GM23248 (cell line): ENCODE data around the gene ARHGAP45. TPM values are rescaled to one million over a fixed set of nuclear protein-coding genes. Genes with fewer than 3 reads are reported as not detected.
A peak's percentile ranks its signal among the peaks of the same experiment; 100 is the strongest.

Experiments
- DNase-seq: peaks from one replicate; pipeline ENCODE4 v3.0.0-alpha.2; 2015
- H2AFZ ChIP-seq: fragments of 200-600 bp; sonication (generic); 2 replicates; pipeline ENCODE4 v1.6.1; 2016; ENCODE audit warnings: antibody characterized with exemption
- H3F3A ChIP-seq: fragments of 200-600 bp; sonication (generic); 2 replicates; pipeline ENCODE4 v1.6.1; 2016; ENCODE audit warnings: mild to moderate bottlenecking, antibody characterized with exemption, mixed run types; ENCODE audit not compliant: insufficient read depth
- H3K27ac ChIP-seq: fragments of 200-600 bp; sonication (generic); 2 replicates; pipeline ENCODE4 v1.5.1; 2016; ENCODE audit warnings: mild to moderate bottlenecking
- H3K27me3 ChIP-seq: fragments of 200-600 bp; sonication (generic); replicated peaks from 2 replicates; pipeline ENCODE4 v1.6.1; 2016; ENCODE audit warnings: mild to moderate bottlenecking; ENCODE audit not compliant: insufficient read depth
- H3K36me3 ChIP-seq: fragments of 200-600 bp; sonication (generic); 2 replicates; pipeline ENCODE4 v1.6.1; 2016; ENCODE audit warnings: low read depth, mild to moderate bottlenecking
- H3K4me1 ChIP-seq: fragments of 200-600 bp; sonication (generic); 2 replicates; pipeline ENCODE4 v1.6.1; 2016; ENCODE audit warnings: mild to moderate bottlenecking; ENCODE audit not compliant: insufficient read depth
- H3K4me2 ChIP-seq: fragments of 200-600 bp; sonication (generic); one replicate; pipeline ENCODE4 v1.6.1; 2016; ENCODE audit warnings: mild to moderate bottlenecking; ENCODE audit not compliant: unreplicated experiment
- H3K4me3 ChIP-seq: fragments of 200-600 bp; sonication (generic); 2 replicates; pipeline ENCODE4 v1.5.1; 2016; ENCODE audit warnings: mild to moderate bottlenecking
- H3K79me2 ChIP-seq: fragments of 200-600 bp; sonication (generic); 2 replicates; pipeline ENCODE4 v1.6.1; 2016; ENCODE audit warnings: mild to moderate bottlenecking; ENCODE audit not compliant: insufficient read depth
- H3K9ac ChIP-seq: fragments of 200-600 bp; sonication (generic); 2 replicates; pipeline ENCODE4 v1.6.1; 2016; ENCODE audit warnings: mild to moderate bottlenecking
- H3K9me2 ChIP-seq: fragments of 200-600 bp; sonication (generic); 2 replicates; pipeline ENCODE4 v1.6.1; 2016; ENCODE audit warnings: mixed run types, mild to moderate bottlenecking, moderate library complexity; ENCODE audit not compliant: insufficient read depth
- H3K9me3 ChIP-seq: fragments of 200-600 bp; sonication (generic); one replicate; pipeline ENCODE4 v1.6.1; 2017; ENCODE audit warnings: low read depth
- H4K20me1 ChIP-seq: fragments of 200-600 bp; sonication (generic); 2 replicates; pipeline ENCODE4 v1.6.0; 2016; ENCODE audit not compliant: insufficient read depth
- EZH2 ChIP-seq: fragments of 200-600 bp; sonication (generic); IDR thresholded peaks from 2 replicates; pipeline ENCODE4 v1.6.1; 2018; ENCODE audit warnings: antibody characterized with exemption, mild to moderate bottlenecking; ENCODE audit not compliant: insufficient read depth, poor library complexity, severe bottlenecking
- EZH2phosphoT487 ChIP-seq: fragments of 200-600 bp; sonication (generic); IDR thresholded peaks from 2 replicates; pipeline ENCODE4 v1.6.1; 2018; ENCODE audit warnings: antibody characterized with exemption, moderate library complexity, mild to moderate bottlenecking, low read depth; ENCODE audit not compliant: insufficient read depth
- WGBS, 2 experiments: methylation state at CpG; one replicate each; pipeline ENCODE4 v1.1.6; 2015 to 2017; ENCODE audit warnings: low lambda C conversion rate in 2 of 2, low coverage in 1 of 2; ENCODE audit errors: missing lambda C conversion rate in 2 of 2; 5-methylcytosine and 5-hydroxymethylcytosine counted together
- in situ Hi-C: fragments of 300-500 bp; cut with MboI; formaldehyde crosslinking; loops from 2 replicates; pipeline ENCODE4 v1.15.0; 2020
- polyA plus RNA-seq: library from polyadenylated mRNA; unstranded; fragments of >200 nt; fragmentation: Nextera tagmentation; extraction: Ambion mirVana; gene quantifications from 2 replicates; pipeline ENCODE4 v1.2.1, GENCODE V29; 2016
- total RNA-seq: library from RNA; depleted of rRNA; stranded (reverse); fragments of >200 nt; shearing (Covaris generic); gene quantifications from 2 replicates; pipeline ENCODE4 v1.2.3, GENCODE V29; 2014

ARHGAP45 gene
- total and polyA plus RNA-seq, 2 experiments from 2014 or later = 3.5 to 6.3 TPM

DNA sequence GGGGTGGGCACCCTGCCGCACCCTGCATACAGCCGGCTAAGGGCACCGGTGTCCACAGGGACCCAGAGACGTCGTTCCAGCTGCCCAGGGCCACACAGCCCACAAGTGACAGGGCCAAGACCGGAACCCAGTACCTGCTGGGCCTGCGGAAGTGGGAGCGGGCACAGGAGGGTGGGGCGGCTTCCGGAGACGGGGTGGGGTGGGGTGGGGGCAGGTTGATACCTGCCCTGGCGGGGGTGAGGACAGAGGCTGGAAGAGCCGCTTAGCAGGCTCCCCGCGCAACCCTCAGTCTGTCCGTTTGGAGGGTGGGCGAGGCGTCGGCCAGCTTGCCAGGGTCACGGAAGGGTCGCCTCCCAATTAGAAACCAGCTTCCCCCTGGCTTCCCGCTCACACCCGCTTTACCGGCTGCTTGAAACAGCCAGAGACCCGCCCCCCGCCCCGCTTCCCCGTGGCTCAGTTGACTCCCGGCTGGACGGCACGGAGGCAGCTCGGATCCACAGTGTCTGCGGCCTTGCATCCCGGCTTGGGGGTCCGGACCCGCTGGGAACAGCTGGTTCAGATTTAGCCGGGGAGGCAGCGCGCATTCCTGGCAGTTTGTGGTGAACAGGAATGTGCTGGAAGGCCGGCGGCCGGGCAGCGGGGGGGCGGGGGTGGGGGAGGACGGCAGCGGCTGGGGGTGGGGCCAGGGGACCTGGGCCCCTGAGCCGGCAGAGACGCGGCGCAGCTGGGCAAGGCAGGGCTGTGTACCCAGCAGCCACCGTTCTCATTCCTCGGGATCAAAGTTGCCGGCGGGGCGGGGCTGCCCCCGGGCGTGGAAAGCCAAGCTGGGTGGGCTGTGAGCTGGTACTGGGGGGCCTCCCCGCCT, 38.7 kb upstream of the ARHGAP45 start:
- TF ChIP-seq EZH2 (no peak), EZH2phosphoT487 (no peak)
- DNase-seq = peak; percentile 95
- H3K9ac ChIP-seq = peak overlapping the region; percentile 96
- H3K4me1 ChIP-seq = 0 out of 2 replicates have a peak, but pooled peaks cover 8% of the 10 kb centered on the region
- no peaks in the 10 kb centered on the region for H3K27me3 ChIP-seq
- peak overlapping the region; percentile 95 for H3K4me2 ChIP-seq
- H4K20me1 ChIP-seq = no peaks in the 10 kb centered on the region; the same call in 1 of the 2 replicates
- in situ Hi-C loops = no loop called here
- H3F3A ChIP-seq = no peaks in the 10 kb centered on the region; the same call in 1 of the 2 replicates
- H3K9me3 ChIP-seq = no peaks in the 10 kb centered on the region
- H2AFZ ChIP-seq = no peak overlapping the region
- peaks cover 71% of the 10 kb centered on the region for H3K79me2 ChIP-seq
- H3K9me2 ChIP-seq = no peaks in the 10 kb centered on the region
- peak overlapping the region; percentile 90 for H3K4me3 ChIP-seq
- 1 to 2% methylated on average over 41 to 57 of the region's 58 CpGs for WGBS, 2 experiments
- H3K27ac ChIP-seq = peak overlapping the region; percentile 69
- peaks cover 17% of the 10 kb centered on the region for H3K36me3 ChIP-seq

GRCh38 chr19:1032264-1032867, 34.6 kb upstream of the ARHGAP45 start:
- H3K36me3 ChIP-seq = peaks cover 18% of the 10 kb centered on the region
- no peaks in the 10 kb centered on the region for H3K9me3 ChIP-seq
- no peaks in the 10 kb centered on the region for H3K9me2 ChIP-seq
- H3K4me3 ChIP-seq = no peak overlapping the region
- 0 out of 2 replicates have a peak, but pooled peaks cover 8% of the 10 kb centered on the region for H3K4me1 ChIP-seq
- no peaks in the 10 kb centered on the region; the same call in 1 of the 2 replicates for H4K20me1 ChIP-seq
- no peak overlapping the region for H3K27ac ChIP-seq
- no peak overlapping the region for H2AFZ ChIP-seq
- H3K79me2 ChIP-seq = peaks cover 69% of the 10 kb centered on the region
- DNase-seq = no peak
- no peaks in the 10 kb centered on the region for H3K27me3 ChIP-seq
- TF ChIP-seq EZH2 (no peak), EZH2phosphoT487 (no peak)
- H3K9ac ChIP-seq = no peak overlapping the region
- 87 to 88% methylated on average over 20 of the region's 20 CpGs for WGBS, 2 experiments
- H3K4me2 ChIP-seq = no peak overlapping the region
- H3F3A ChIP-seq = peaks cover 4% of the 10 kb centered on the region
- in situ Hi-C loops = no loop called here

- Histone ChIP-seq H4K20me1 (no peaks in the 10 kb centered on the region), H3K9me2 (no peaks in the 10 kb centered on the region), H3K27ac (no peak overlapping the region), H3K4me2 (no peak overlapping the region), H3K9me3 (no peaks in the 10 kb centered on the region), H3K4me1 (no peaks in the 10 kb centered on the region; the same call in 1 of the 2 replicates), H3K9ac (no peak overlapping the region), H3K36me3 (peaks cover 18% of the 10 kb centered on the region), H3K4me3 (no peak overlapping the region), H3K79me2 (peaks cover 34% of the 10 kb centered on the region), H3F3A (peaks cover 32% of the 10 kb centered on the region), H3K27me3 (no peaks in the 10 kb centered on the region), H2AFZ (no peak overlapping the region)
- 93 to 94% methylated on average over 25 to 27 of the region's 29 CpGs for WGBS, 2 experiments
- no peak for DNase-seq
- no peak for TF ChIP-seq EZH2
- no peak for TF ChIP-seq EZH2phosphoT487
- in situ Hi-C loops = no loop called here
Observed at GRCh38 chr19:1035998-1036621, 30.9 kb upstream of the ARHGAP45 start.

GRCh38 chr19:1037621-1038064, 29.3 kb upstream of the ARHGAP45 start:
- Histone ChIP-seq H3K4me1 (no peaks in the 10 kb centered on the region; the same call in 1 of the 2 replicates), H3K27me3 (no peaks in the 10 kb centered on the region), H3K27ac (no peak overlapping the region), H3K79me2 (peaks cover 20% of the 10 kb centered on the region), H3K36me3 (peaks cover 7% of the 10 kb centered on the region), H3K9me2 (no peaks in the 10 kb centered on the region), H3K9me3 (no peaks in the 10 kb centered on the region), H3F3A (peaks cover 32% of the 10 kb centered on the region), H4K20me1 (no peaks in the 10 kb centered on the region), H2AFZ (no peak overlapping the region), H3K9ac (no peak overlapping the region), H3K4me3 (no peak overlapping the region), H3K4me2 (no peak overlapping the region)
- in situ Hi-C loops = no loop called here
- no peak for DNase-seq
- TF ChIP-seq EZH2phosphoT487 = no peak
- TF ChIP-seq EZH2 = no peak
- WGBS, 2 experiments = 88% methylated on average over 22 of the region's 22 CpGs
